Ovary (tissue), 3 donors: ENCODE results near the gene MTF1.

Source experiments
- EP300 ChIP-seq: sonication (generic); formaldehyde crosslinking; IDR thresholded peaks from one replicate; pipeline ENCODE4 v1.6.1; 2017; ENCODE audit warnings: antibody characterized with exemption
- POLR2A ChIP-seq: fragments of 450-650 bp; IDR thresholded peaks from one replicate; pipeline ENCODE4 v1.6.1; 2017; ENCODE audit warnings: antibody characterized with exemption, mild to moderate bottlenecking, moderate library complexity
- TF ChIP-seq, protein P1 (sequence below), 3 donors: fragments of 450-650 bp in 2 of 3; fragments of 200-600 bp in 1 of 3; IDR thresholded peaks; one replicate each; pipeline versions ENCODE4 v1.5.1 to v1.8.0; 2016 to 2022; ENCODE audit warnings: antibody characterized with exemption in 3 of 3, mild to moderate bottlenecking in 1 of 3
- donor health status: DM: no; HTN: no; CAD: no.

DNA sequence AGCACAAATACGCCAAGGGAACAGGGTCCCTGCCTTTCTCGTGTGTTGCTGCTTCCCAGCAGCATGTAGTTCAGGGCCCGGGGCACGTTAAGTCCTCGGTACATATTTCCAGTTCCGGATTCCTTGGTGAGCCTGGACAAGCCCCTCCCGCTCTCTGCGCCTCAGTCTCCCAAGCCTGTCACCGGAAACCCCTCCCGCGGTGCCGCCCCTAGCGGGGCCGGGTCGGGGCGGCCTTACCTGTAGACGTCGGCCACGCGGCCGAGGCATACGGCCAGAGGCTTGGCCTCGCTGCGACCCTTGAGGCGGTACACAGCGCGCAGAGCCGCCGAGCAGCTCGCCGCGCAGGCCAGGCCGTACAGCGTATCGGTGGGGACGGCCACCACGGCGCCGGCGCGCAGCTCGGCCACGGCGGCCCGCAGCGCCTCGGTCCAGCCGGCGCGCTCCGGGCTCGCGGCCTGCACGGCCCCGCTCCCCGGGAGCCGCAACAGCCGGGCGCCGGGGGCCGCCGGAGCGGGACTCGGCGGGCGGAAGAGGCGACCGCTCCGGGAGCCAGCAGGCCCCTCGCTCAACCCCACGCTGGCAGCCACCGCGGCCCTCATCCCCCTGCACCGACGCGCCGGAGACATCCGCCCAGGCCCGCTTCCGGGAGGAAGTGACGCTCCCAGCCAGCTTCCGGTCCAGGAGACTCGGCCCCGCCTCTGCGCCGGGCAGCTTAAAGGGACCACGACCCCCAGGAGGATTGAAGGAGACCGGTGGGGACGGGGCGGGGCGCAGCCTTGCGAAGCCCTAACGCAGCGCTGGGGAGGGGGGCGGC lies 51.6 kb downstream of the MTF1 start, which contains the start of the genes C1orf122 and YRDC:
- TF ChIP-seq, protein P1, sequence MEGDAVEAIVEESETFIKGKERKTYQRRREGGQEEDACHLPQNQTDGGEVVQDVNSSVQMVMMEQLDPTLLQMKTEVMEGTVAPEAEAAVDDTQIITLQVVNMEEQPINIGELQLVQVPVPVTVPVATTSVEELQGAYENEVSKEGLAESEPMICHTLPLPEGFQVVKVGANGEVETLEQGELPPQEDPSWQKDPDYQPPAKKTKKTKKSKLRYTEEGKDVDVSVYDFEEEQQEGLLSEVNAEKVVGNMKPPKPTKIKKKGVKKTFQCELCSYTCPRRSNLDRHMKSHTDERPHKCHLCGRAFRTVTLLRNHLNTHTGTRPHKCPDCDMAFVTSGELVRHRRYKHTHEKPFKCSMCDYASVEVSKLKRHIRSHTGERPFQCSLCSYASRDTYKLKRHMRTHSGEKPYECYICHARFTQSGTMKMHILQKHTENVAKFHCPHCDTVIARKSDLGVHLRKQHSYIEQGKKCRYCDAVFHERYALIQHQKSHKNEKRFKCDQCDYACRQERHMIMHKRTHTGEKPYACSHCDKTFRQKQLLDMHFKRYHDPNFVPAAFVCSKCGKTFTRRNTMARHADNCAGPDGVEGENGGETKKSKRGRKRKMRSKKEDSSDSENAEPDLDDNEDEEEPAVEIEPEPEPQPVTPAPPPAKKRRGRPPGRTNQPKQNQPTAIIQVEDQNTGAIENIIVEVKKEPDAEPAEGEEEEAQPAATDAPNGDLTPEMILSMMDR (IDR thresholded peaks at IDR 0.05): no peak
- TF ChIP-seq POLR2A (peak; percentile 68), EP300 (no peak)
